GM19372 (cell line): Measurements from ENCODE around the gene DPM1.
A peak's percentile ranks its signal among the peaks of the same experiment; 100 is the strongest.

Experiments
- ATAC-seq: cut with Tn5 transposase; IDR thresholded peaks from one replicate; pipeline ENCODE4 v1.9.1; 2021; ENCODE audit warnings: mild to moderate bottlenecking, low read depth, moderate library complexity; ENCODE audit not compliant: unreplicated experiment

The DPM1 gene

GRCh38 chr20:50931306-50932015, 26.9 kb downstream of the DPM1 start, which contains the start of gene ADNP:
ADNP (minus strand) TSS chr20:50931437; CDS start chr20:50903996, 27,441 bp downstream.
- peak; percentile 65 for ATAC-seq

GRCh38 chr20:50930976-50931305, 27.4 kb downstream of the DPM1 start:
- ATAC-seq: peak; percentile 17

GRCh38 chr20:50930139-50930975, 28.0 kb downstream of the DPM1 start:
- no peak for ATAC-seq

GRCh38 chr20:50929299-50930138, 28.8 kb downstream of the DPM1 start:
- peak; percentile 43 for ATAC-seq

- no peak for ATAC-seq
These were observed 29.9 kb downstream of the DPM1 start for GRCh38 chr20:50928469-50928868.

- ATAC-seq: no peak
These were observed 31.8 kb downstream of the DPM1 start for GRCh38 chr20:50926530-50926929.

- ATAC-seq: no peak
These were observed 33.9 kb downstream of the DPM1 start for GRCh38 chr20:50924261-50924920.

- no peak for ATAC-seq
These were observed 36.4 kb downstream of the DPM1 start for GRCh38 chr20:50921803-50922501.

- ATAC-seq: no peak
These were observed 37.3 kb downstream of the DPM1 start for GRCh38 chr20:50920997-50921396.

- ATAC-seq: no peak
These were observed 38.8 kb downstream of the DPM1 start for GRCh38 chr20:50919567-50919966.

GRCh38 chr20:50918403-50918802, 39.9 kb downstream of the DPM1 start:
- no peak for ATAC-seq

- no peak for ATAC-seq
These were observed 41.4 kb downstream of the DPM1 start for GRCh38 chr20:50916934-50917333.

- no peak for ATAC-seq
These were observed 42.1 kb downstream of the DPM1 start for GRCh38 chr20:50916257-50916656.

- ATAC-seq: no peak
These were observed 42.9 kb downstream of the DPM1 start for GRCh38 chr20:50915424-50915823.

GRCh38 chr20:50913690-50914375, 44.5 kb downstream of the DPM1 start:
- no peak for ATAC-seq

GRCh38 chr20:50911716-50912115, 46.6 kb downstream of the DPM1 start:
- no peak for ATAC-seq

- ATAC-seq: no peak
These were observed 47.3 kb downstream of the DPM1 start for GRCh38 chr20:50911030-50911429.

- no peak for ATAC-seq
These were observed 48.9 kb downstream of the DPM1 start for GRCh38 chr20:50909413-50909812.

GRCh38 chr20:50904067-50904570, 54.2 kb downstream of the DPM1 start:
- ATAC-seq: no peak
